ENCODE data around the gene SIRT5. TPM values are rescaled to one million over a fixed set of nuclear protein-coding genes. Genes with fewer than 3 reads are reported as not detected.

SIRT5 gene
- total RNA-seq, 1 experiment from 2014 or later = 10.9 TPM

DNA sequence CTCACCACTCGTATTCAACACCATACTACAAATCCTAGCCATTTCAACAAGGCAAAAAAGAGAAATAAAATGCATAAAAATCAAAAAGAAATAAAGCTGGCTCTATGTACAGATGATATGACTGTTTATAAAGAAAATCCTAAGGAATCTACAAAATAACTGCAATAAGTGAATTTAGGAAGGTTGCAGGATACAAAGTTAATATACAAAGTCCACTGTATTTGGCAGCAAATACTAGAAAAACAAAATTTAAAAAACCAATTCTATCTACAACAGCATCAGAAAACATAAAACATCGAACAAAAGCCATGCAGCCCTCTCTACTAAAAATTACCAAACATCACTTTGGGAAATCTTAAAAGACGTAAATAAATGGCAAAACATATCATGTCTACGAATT is 89.6 kb downstream of the SIRT5 start:
- Histone ChIP-seq H3K79me2 (ENCODE audit: low read length) (peaks cover 99% of the 10 kb centered on the region), H2AFZ (ENCODE audit: low read length) (no peak overlapping the region), H4K20me1 (ENCODE audit: low read length) (peaks cover 21% of the 10 kb centered on the region), H3K4me2 (ENCODE audit: low read length) (no peak overlapping the region), H3K4me3 (ENCODE audit: low read length) (no peak overlapping the region), H3K9me2 (replicated peaks; ENCODE audit: low read length) (no peaks in the 10 kb centered on the region), H3K4me1 (ENCODE audit: insufficient read depth, low read length) (peaks cover 16% of the 10 kb centered on the region), H3K27ac (ENCODE audit: low read length) (no peak overlapping the region), H3K27me3 (ENCODE audit: low read length) (no peaks in the 10 kb centered on the region), H3K9ac (ENCODE audit: low read length) (no peak overlapping the region), H3K9me3 (ENCODE audit: low read length) (no peaks in the 10 kb centered on the region), H3F3A (ENCODE audit: low read length, unreplicated experiment) (no peaks in the 10 kb centered on the region), H3K36me3 (ENCODE audit: low read depth, low read length) (no peaks in the 10 kb centered on the region)
- no peak for DNase-seq
- intact Hi-C loops (cut with micrococcal nuclease) = loop anchor here (5.0 kb wide), 1 partner anchor 33 kb away; no protein-coding TSS in a partner anchor
- ChIA-PET CTCF (no interaction called here), POLR2A (ENCODE audit: unreplicated experiment) (no interaction called here)
- no peak for TF ChIP-seq EZH2phosphoT487 (IDR thresholded peaks at IDR 0.05; ENCODE audit: borderline replicate concordance, low read length)
- TF ChIP-seq, protein P1, sequence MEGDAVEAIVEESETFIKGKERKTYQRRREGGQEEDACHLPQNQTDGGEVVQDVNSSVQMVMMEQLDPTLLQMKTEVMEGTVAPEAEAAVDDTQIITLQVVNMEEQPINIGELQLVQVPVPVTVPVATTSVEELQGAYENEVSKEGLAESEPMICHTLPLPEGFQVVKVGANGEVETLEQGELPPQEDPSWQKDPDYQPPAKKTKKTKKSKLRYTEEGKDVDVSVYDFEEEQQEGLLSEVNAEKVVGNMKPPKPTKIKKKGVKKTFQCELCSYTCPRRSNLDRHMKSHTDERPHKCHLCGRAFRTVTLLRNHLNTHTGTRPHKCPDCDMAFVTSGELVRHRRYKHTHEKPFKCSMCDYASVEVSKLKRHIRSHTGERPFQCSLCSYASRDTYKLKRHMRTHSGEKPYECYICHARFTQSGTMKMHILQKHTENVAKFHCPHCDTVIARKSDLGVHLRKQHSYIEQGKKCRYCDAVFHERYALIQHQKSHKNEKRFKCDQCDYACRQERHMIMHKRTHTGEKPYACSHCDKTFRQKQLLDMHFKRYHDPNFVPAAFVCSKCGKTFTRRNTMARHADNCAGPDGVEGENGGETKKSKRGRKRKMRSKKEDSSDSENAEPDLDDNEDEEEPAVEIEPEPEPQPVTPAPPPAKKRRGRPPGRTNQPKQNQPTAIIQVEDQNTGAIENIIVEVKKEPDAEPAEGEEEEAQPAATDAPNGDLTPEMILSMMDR (conservative IDR thresholded peaks at IDR 0.05; ENCODE audit: low read depth, low read length) = no peak
- no peak for TF ChIP-seq EZH2 (IDR thresholded peaks at IDR 0.05; ENCODE audit: low read length, unreplicated experiment)
- BruUV-seq (replicated peaks) = no TSS peak
- no peak for ATAC-seq

Other genes with a start within 250 kb of the SIRT5 start
- gene TBC1D7, start 246.1 kb upstream of the SIRT5 start, total RNA-seq (2014; rRNA removed) = 16.9 and 18.5 TPM in 2 replicates
- gene GFOD1, start 87.0 kb upstream of the SIRT5 start, total RNA-seq (2014; rRNA removed) = 16.0 and 21.8 TPM in 2 replicates
- gene NOL7, start 40.7 kb downstream of the SIRT5 start, total RNA-seq (2014; rRNA removed) = 95.4 and 163 TPM in 2 replicates
- gene RANBP9, start 137.2 kb downstream of the SIRT5 start, total RNA-seq (2014; rRNA removed) = 25.8 and 27.9 TPM in 2 replicates
- 28.6 and 36.2 TPM in 2 replicates for gene MCUR1, start 240.0 kb downstream of the SIRT5 start, total RNA-seq (2014; rRNA removed)

Data from PC-3 (cell line).